Measurements from ENCODE around the gene GAK.

GAK gene

GRCh38 chr4:874056-874455 lies 58.1 kb downstream of the GAK start:
- no peak overlapping the region for H3K4me3 ChIP-seq
- H3K9ac ChIP-seq, result no peak overlapping the region
- no peak overlapping the region for H3K4me2 ChIP-seq
- H3K27ac ChIP-seq, result no peak overlapping the region
- peaks cover 98% of the 10 kb centered on the region for H3K36me3 ChIP-seq
- no peaks in the 10 kb centered on the region for H3K27me3 ChIP-seq
- peaks cover 21% of the 10 kb centered on the region; the same call in 1 of the 2 replicates for H4K20me1 ChIP-seq
- no peaks in the 10 kb centered on the region for H3K9me3 ChIP-seq
- H3K4me1 ChIP-seq, result peaks cover 15% of the 10 kb centered on the region
- no peak for TF ChIP-seq Cebpa-rat (IDR thresholded peaks at IDR 0.05)

DNA sequence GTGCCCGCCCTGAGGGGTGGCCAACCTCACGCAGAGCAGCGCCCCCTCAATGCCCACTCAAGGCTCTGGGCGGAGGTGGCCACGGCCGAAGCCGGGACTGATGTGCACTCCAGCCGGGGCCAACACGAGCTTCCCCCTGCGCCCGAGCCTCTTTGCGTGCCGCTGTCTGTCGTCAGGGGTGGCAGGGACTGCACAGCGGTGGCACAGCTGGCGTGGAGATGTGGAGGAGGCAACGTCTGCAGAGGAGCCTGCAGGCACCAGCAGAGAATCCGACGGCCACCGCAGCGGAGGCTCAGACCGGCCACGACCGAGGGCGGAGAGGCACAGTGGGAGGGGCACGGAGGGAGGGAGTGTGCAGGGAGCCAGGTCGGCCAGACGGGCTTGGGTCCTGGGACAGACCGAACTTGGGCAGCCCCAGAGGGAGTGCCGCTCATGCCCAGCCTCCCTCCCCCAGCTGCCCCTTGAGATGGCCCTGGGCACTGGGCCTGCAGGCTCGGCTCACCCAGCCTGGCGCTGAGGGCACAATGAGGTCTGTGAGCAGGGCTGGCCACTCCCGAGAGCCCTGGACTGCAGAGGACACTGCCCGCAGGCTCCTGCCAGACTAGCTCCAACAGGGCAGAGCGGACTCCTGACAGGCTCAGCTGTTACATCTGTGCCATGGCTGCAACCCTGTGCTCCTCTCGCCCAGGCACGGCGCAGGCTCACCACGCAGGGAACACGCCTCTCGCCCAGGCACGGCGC lies 59.7 kb downstream of the GAK start:
- peaks cover 24% of the 10 kb centered on the region; the same call in 1 of the 2 replicates for H4K20me1 ChIP-seq
- no peak overlapping the region for H3K4me2 ChIP-seq
- TF ChIP-seq Cebpa-rat (IDR thresholded peaks at IDR 0.05), result no peak
- H3K27me3 ChIP-seq, result no peaks in the 10 kb centered on the region
- no peak overlapping the region for H3K27ac ChIP-seq
- no peaks in the 10 kb centered on the region for H3K9me3 ChIP-seq
- H3K36me3 ChIP-seq, result peaks cover 99% of the 10 kb centered on the region
- H3K4me3 ChIP-seq, result no peak overlapping the region
- H3K9ac ChIP-seq, result no peak overlapping the region
- peaks cover 28% of the 10 kb centered on the region for H3K4me1 ChIP-seq

DNA sequence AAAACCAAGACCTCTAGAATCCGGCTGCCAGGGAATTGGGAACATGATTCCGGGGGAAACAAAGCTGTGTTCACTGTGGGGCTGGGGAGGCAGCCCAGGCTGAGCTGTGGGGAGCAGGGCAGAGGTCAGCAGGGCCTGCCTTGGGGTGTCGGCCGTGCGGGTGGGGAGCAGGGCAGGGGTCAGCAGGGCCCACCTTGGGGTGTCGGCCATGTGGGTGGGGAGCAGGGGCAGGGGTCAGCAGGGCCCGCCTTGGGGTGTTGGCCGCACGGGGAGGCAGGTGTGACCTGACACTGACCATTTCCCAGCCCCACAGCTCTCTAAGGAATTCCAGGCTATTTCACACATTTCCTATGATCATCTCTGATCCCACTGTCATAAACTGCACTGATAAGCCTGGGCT lies 60.6 kb downstream of the GAK start:
- Histone ChIP-seq H3K9me3 (no peaks in the 10 kb centered on the region), H3K4me3 (no peak overlapping the region), H3K27ac (no peak overlapping the region), H4K20me1 (peaks cover 19% of the 10 kb centered on the region; the same call in 1 of the 2 replicates), H3K27me3 (no peaks in the 10 kb centered on the region), H3K9ac (no peak overlapping the region), H3K4me2 (no peak overlapping the region), H3K36me3 (peaks cover 99% of the 10 kb centered on the region), H3K4me1 (peaks cover 27% of the 10 kb centered on the region)
- TF ChIP-seq Cebpa-rat (IDR thresholded peaks at IDR 0.05), result no peak

DNA sequence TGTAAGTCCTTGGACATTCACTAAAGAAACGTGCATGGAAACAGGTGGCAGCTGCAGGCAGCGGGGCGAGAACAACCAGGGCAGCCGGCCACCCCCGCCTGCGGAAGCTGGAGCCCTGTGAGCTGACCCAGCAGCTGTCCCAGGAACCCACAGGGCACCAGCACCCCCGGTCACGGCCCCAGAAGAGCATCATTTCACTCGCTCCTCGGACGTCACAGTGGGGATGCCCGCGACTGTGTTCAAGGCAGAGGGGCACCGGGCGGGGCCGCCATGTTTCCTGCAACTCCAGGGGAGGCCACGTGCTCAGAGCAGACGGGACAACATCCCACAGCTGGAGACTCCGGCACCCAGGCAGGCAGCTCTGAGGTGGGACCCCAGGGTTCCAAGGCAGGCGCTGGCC lies 61.2 kb downstream of the GAK start:
- peaks cover 14% of the 10 kb centered on the region; the same call in 1 of the 2 replicates for H4K20me1 ChIP-seq
- H3K4me1 ChIP-seq, result peaks cover 22% of the 10 kb centered on the region
- H3K4me3 ChIP-seq, result no peak overlapping the region
- no peak overlapping the region for H3K27ac ChIP-seq
- no peak overlapping the region for H3K9ac ChIP-seq
- H3K4me2 ChIP-seq, result no peak overlapping the region
- peaks cover 99% of the 10 kb centered on the region for H3K36me3 ChIP-seq
- no peaks in the 10 kb centered on the region for H3K9me3 ChIP-seq
- TF ChIP-seq Cebpa-rat (IDR thresholded peaks at IDR 0.05), result no peak
- H3K27me3 ChIP-seq, result no peaks in the 10 kb centered on the region

- H3K27me3 ChIP-seq, result no peaks in the 10 kb centered on the region
- TF ChIP-seq Cebpa-rat (IDR thresholded peaks at IDR 0.05), result no peak
- H3K9ac ChIP-seq, result no peak overlapping the region
- H3K27ac ChIP-seq, result no peak overlapping the region
- H3K4me2 ChIP-seq, result no peak overlapping the region
- H3K4me1 ChIP-seq, result peaks cover 12% of the 10 kb centered on the region
- H3K4me3 ChIP-seq, result no peak overlapping the region
- peaks cover 11% of the 10 kb centered on the region; the same call in 1 of the 2 replicates for H4K20me1 ChIP-seq
- peaks cover 99% of the 10 kb centered on the region for H3K36me3 ChIP-seq
- H3K9me3 ChIP-seq, result no peaks in the 10 kb centered on the region
These were observed 62.3 kb downstream of the GAK start for GRCh38 chr4:869776-870175.

GRCh38 chr4:868421-868820 lies 63.7 kb downstream of the GAK start:
- H3K36me3 ChIP-seq, result peaks cover 99% of the 10 kb centered on the region
- H3K27me3 ChIP-seq, result no peaks in the 10 kb centered on the region
- H3K4me3 ChIP-seq, result no peak overlapping the region

GRCh38 chr4:867526-868250 lies 64.4 kb downstream of the GAK start:
- H3K36me3 ChIP-seq, result peaks cover 99% of the 10 kb centered on the region
- H3K4me1 ChIP-seq, result peaks cover 12% of the 10 kb centered on the region
- H3K4me3 ChIP-seq, result no peak overlapping the region
- no peak overlapping the region; the same call in 1 of the 2 replicates for H3K4me2 ChIP-seq
- 0 out of 2 replicates have a peak, but pooled peaks cover 9% of the 10 kb centered on the region for H3K9me3 ChIP-seq
- H3K27ac ChIP-seq, result peak overlapping the region; percentile 58
- H3K9ac ChIP-seq, result no peak overlapping the region
- TF ChIP-seq Cebpa-rat (IDR thresholded peaks at IDR 0.05), result no peak
- H4K20me1 ChIP-seq, result peaks cover 11% of the 10 kb centered on the region; the same call in 1 of the 2 replicates
- H3K27me3 ChIP-seq, result no peaks in the 10 kb centered on the region

More at GRCh38 chr4:868421-868820, 63.7 kb downstream of the GAK start:
- H4K20me1 ChIP-seq, result peaks cover 11% of the 10 kb centered on the region; the same call in 1 of the 2 replicates
- no peak overlapping the region for H3K4me2 ChIP-seq
- no peak overlapping the region for H3K9ac ChIP-seq
- H3K4me1 ChIP-seq, result peaks cover 12% of the 10 kb centered on the region
- TF ChIP-seq Cebpa-rat (IDR thresholded peaks at IDR 0.05), result no peak
- 0 out of 2 replicates have a peak, but pooled peaks cover 2% of the 10 kb centered on the region for H3K9me3 ChIP-seq
- H3K27ac ChIP-seq, result peak overlapping the region; percentile 58; the same call in 1 of the 2 replicates

DNA sequence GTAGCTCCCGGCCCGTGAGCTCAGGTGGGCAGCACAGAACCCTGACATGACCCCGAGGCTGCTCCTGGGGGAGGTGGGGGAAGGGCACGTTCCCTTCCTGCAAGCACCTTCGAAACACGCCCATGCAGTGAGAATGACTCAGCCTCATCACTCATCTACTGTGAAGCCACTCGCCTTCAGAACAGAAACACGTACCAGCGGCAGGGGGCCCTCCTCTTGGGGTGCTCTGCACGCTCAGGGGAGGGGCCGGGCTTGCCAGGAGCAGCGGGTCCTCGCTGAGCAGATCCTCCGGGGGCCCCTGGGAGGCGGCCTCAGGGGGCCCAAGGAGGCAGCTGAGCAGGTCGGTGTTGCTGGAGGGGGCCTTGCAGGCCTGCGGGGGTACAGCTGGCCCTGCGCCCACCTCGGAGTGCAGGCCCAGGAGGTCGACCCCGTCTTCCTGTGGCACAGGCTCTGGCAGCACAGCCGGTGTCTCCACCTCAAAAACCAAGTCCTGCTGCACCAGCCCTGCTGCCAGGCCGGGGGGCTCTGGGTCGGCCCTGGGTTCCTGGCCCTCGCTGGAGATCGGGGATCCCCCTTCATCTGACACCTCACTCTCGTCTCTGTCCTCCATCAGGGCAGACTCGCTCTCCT lies 65.2 kb downstream of the GAK start:
- no peak for TF ChIP-seq Cebpa-rat (IDR thresholded peaks at IDR 0.05)
- Histone ChIP-seq H3K4me2 (no peak overlapping the region), H3K4me1 (peaks cover 12% of the 10 kb centered on the region), H3K27ac (no peak overlapping the region), H4K20me1 (peaks cover 11% of the 10 kb centered on the region; the same call in 1 of the 2 replicates), H3K9ac (no peak overlapping the region), H3K9me3 (0 out of 2 replicates have a peak, but pooled peaks cover 13% of the 10 kb centered on the region), H3K27me3 (no peaks in the 10 kb centered on the region), H3K36me3 (peaks cover 99% of the 10 kb centered on the region), H3K4me3 (no peak overlapping the region)

DNA sequence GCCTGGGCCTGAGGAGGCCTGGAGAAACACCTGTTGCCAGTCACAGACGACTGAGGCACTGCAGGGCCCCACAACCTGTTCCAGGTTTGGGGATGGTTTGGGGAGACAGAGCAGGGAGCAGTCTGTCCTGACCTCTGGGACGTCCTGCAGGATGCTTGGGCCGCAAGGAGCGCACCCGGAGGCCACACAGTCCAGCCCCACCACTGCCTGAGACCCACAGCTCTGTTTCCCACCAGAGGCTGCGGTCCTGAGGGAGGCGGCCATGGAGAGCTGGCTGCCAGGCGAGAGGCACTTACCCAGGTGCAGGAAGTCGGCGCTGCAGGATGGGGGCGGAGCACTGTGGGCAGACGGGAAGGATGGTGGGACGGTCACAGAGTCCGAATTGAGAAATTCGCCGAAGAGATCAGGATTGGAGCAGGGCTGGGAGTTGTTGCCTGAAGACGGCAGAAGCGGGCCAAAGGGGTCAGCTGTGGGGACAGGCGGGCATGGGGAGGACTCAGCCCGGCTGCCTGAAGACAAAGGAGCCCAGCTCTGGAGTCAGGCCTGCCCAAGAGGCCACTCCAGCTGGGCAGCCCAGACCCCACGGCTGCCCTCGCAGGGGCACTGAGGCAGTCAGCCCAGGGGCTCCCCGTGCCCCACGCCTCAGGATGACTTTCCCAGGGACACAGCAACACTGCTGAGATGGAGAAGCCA lies 65.9 kb downstream of the GAK start:
- Histone ChIP-seq H3K9me3 (0 out of 2 replicates have a peak, but pooled peaks cover 13% of the 10 kb centered on the region), H4K20me1 (peaks cover 13% of the 10 kb centered on the region; the same call in 1 of the 2 replicates), H3K4me3 (no peak overlapping the region), H3K27me3 (no peaks in the 10 kb centered on the region), H3K27ac (no peak overlapping the region), H3K9ac (no peak overlapping the region), H3K36me3 (peaks cover 100% of the 10 kb centered on the region), H3K4me2 (no peak overlapping the region), H3K4me1 (peaks cover 12% of the 10 kb centered on the region)
- no peak for TF ChIP-seq Cebpa-rat (IDR thresholded peaks at IDR 0.05)
